Small intestine (tissue), 7 donors: ENCODE results near the gene DISC1. TPM values are rescaled to one million over a fixed set of nuclear protein-coding genes. Genes with fewer than 3 reads are reported as not detected.

Experiments
- DNase-seq, 2 donors: peaks; one replicate each; pipeline versions ENCODE4 v3.0.0 to v3.0.0-alpha.2; 2013
- FAIRE-seq: peaks from 2 replicates; lab custom pipeline; 2012; peaks lifted over from hg19 to GRCh38; lab: Jason Lieb, UNC
- H3K27ac ChIP-seq, 3 donors: one replicate each; pipeline ENCODE4 v1.5.1; 2013; ENCODE audit warnings: low read length in 2 of 3, mild to moderate bottlenecking in 2 of 3, control low read depth in 1 of 3, inconsistent platforms in 1 of 3, low read depth in 1 of 3, moderate library complexity in 1 of 3
- H3K27me3 ChIP-seq, 3 donors: one replicate each; pipeline ENCODE4 v1.6.1; 2013; ENCODE audit warnings: low read length in 3 of 3, inconsistent platforms in 1 of 3; ENCODE audit not compliant: control insufficient read depth in 3 of 3, insufficient read depth in 3 of 3
- H3K36me3 ChIP-seq, 3 donors: one replicate each; pipeline ENCODE4 v1.6.1; 2013; ENCODE audit warnings: low read length in 3 of 3, inconsistent platforms in 1 of 3, low read depth in 1 of 3, mild to moderate bottlenecking in 1 of 3, moderate library complexity in 1 of 3; ENCODE audit not compliant: control insufficient read depth in 3 of 3, insufficient read depth in 2 of 3
- H3K4me1 ChIP-seq, 3 donors: one replicate each; pipeline ENCODE4 v1.6.1; 2013; ENCODE audit warnings: low read length in 2 of 3, inconsistent platforms in 1 of 3, low read depth in 1 of 3, mild to moderate bottlenecking in 1 of 3, moderate library complexity in 1 of 3; ENCODE audit not compliant: control insufficient read depth in 3 of 3, insufficient read depth in 2 of 3
- H3K4me3 ChIP-seq, 3 donors: one replicate each; pipeline ENCODE4 v1.5.1; 2013; ENCODE audit warnings: low read length in 3 of 3, control low read depth in 1 of 3, inconsistent platforms in 1 of 3, low read depth in 1 of 3, mild to moderate bottlenecking in 1 of 3, moderate library complexity in 1 of 3
- H3K9me3 ChIP-seq, 2 donors: one replicate each; pipeline ENCODE4 v1.6.1; 2013; ENCODE audit warnings: low read depth in 1 of 2, low read length in 1 of 2; ENCODE audit not compliant: control insufficient read depth in 2 of 2, insufficient read depth in 1 of 2
- WGBS, 3 donors: extraction: QIAGEN DNeasy Blood & Tissue Kit; methylation state at CpG; one replicate each; pipeline ENCODE4 v1.1.7; 2013; 5-methylcytosine and 5-hydroxymethylcytosine counted together
- polyA plus RNA-seq, 4 donors: library from polyadenylated mRNA; stranded (reverse) in 3 of 4; unstranded in 1 of 4; fragments of 200-250 nt in 3 of 4; fragments of 120-200 nt in 1 of 4; gene quantifications; one replicate each; pipeline versions ENCODE4 v1.2.1 to v1.2.3, GENCODE V29; 2013
- donor health status: healthy with polysubstance abuse.
- donor health status: control.
- donor health status: control.
- donor health status: Bipolar disorder and iron deficiency.
- donor health status: healthy.

The DISC1 gene
- polyA plus RNA-seq, 4 donors: 0.27 to 2.1 (median 0.85) TPM; not detected in 1

GRCh38 chr1:231949277-231950091 is 322.9 kb downstream of the DISC1 start:
- Histone ChIP-seq H3K4me1 (no peaks in the 10 kb centered on the region), H3K27me3 (no peaks in the 10 kb centered on the region), H3K9me3 (peaks cover 0 to 3% of the 10 kb centered on the region in 2 donors), H3K4me3 (no peak overlapping the region), H3K27ac (peak overlapping the region in 1 of 3 donors; percentile 9), H3K36me3 (no peaks in the 10 kb centered on the region)
- DNase-seq (no peak), FAIRE-seq (no peak)
- WGBS, 3 donors: 65 to 92% (median 90%) methylated on average over 8 of the region's 8 CpGs

- no peak for FAIRE-seq
- 65 to 77% (median 74%) methylated on average over 6 of the region's 6 CpGs for WGBS, 3 donors
Measured at GRCh38 chr1:231950331-231951128, 323.9 kb downstream of the DISC1 start.

GRCh38 chr1:231951374-231951773 is 324.8 kb downstream of the DISC1 start:
- no peak overlapping the region for H3K4me3 ChIP-seq
- no peaks in the 10 kb centered on the region for H3K27me3 ChIP-seq
- H3K9me3 ChIP-seq: peaks cover 0 to 3% of the 10 kb centered on the region in 2 donors
- WGBS, 3 donors: 64 to 76% (median 74%) methylated on average over 3 of the region's 3 CpGs
- no peaks in the 10 kb centered on the region for H3K4me1 ChIP-seq
- no peak overlapping the region for H3K27ac ChIP-seq
- DNase-seq (no peak), FAIRE-seq (no peak)
- no peaks in the 10 kb centered on the region for H3K36me3 ChIP-seq

More at GRCh38 chr1:231950331-231951128, 323.9 kb downstream of the DISC1 start:
- no peak overlapping the region for H3K27ac ChIP-seq
- H3K9me3 ChIP-seq: peaks cover 0 to 3% of the 10 kb centered on the region in 2 donors
- no peaks in the 10 kb centered on the region for H3K27me3 ChIP-seq
- no peak overlapping the region for H3K4me3 ChIP-seq
- no peaks in the 10 kb centered on the region for H3K36me3 ChIP-seq
- DNase-seq: no peak
- no peaks in the 10 kb centered on the region for H3K4me1 ChIP-seq

- Histone ChIP-seq H3K36me3 (no peaks in the 10 kb centered on the region), H3K9me3 (peaks cover 0 to 6% of the 10 kb centered on the region in 2 donors), H3K27me3 (no peaks in the 10 kb centered on the region), H3K27ac (no peak overlapping the region), H3K4me3 (no peak overlapping the region), H3K4me1 (no peaks in the 10 kb centered on the region)
- FAIRE-seq (no peak), DNase-seq (no peak)
- 14 to 47% (median 36%) methylated on average over 1 of the region's 1 CpG for WGBS, 3 donors
Measured at GRCh38 chr1:231952154-231952553, 325.6 kb downstream of the DISC1 start.

GRCh38 chr1:231953660-231954059 is 327.1 kb downstream of the DISC1 start:
- no peak for DNase-seq
- Histone ChIP-seq H3K4me3 (no peak overlapping the region), H3K27me3 (no peaks in the 10 kb centered on the region), H3K27ac (no peak overlapping the region), H3K9me3 (peaks cover 0 to 4% of the 10 kb centered on the region in 2 donors), H3K4me1 (no peaks in the 10 kb centered on the region), H3K36me3 (no peaks in the 10 kb centered on the region)
- FAIRE-seq: no peak
- WGBS, 3 donors: 83 to 89% (median 85%) methylated on average over 6 of the region's 6 CpGs

- no peaks in the 10 kb centered on the region for H3K36me3 ChIP-seq
- WGBS, 3 donors: 95 to 97% (median 95%) methylated on average over 3 of the region's 3 CpGs
- H3K4me3 ChIP-seq: no peak overlapping the region
- H3K4me1 ChIP-seq: no peaks in the 10 kb centered on the region
- FAIRE-seq: no peak
- no peak overlapping the region for H3K27ac ChIP-seq
- H3K9me3 ChIP-seq: peaks cover 0 to 4% of the 10 kb centered on the region in 2 donors
- H3K27me3 ChIP-seq: no peaks in the 10 kb centered on the region
- no peak for DNase-seq
Measured at GRCh38 chr1:231954751-231955150, 328.2 kb downstream of the DISC1 start.

- H3K36me3 ChIP-seq: no peaks in the 10 kb centered on the region
- no peak overlapping the region for H3K4me3 ChIP-seq
- no peaks in the 10 kb centered on the region for H3K4me1 ChIP-seq
- no peak overlapping the region for H3K27ac ChIP-seq
- no peak for DNase-seq
- H3K9me3 ChIP-seq: peaks cover 0 to 4% of the 10 kb centered on the region in 2 donors
- peaks cover 0 to 2% (median 0%) of the 10 kb centered on the region in 3 donors for H3K27me3 ChIP-seq
- WGBS, 3 donors: 55 to 74% (median 67%) methylated on average over 1 of the region's 1 CpG
- FAIRE-seq: no peak
Measured at GRCh38 chr1:231957359-231957758, 330.8 kb downstream of the DISC1 start.

- Histone ChIP-seq H3K9me3 (peaks cover 0 to 4% of the 10 kb centered on the region in 2 donors), H3K4me1 (no peaks in the 10 kb centered on the region), H3K27me3 (peaks cover 0 to 2% (median 0%) of the 10 kb centered on the region in 3 donors), H3K27ac (no peak overlapping the region), H3K4me3 (no peak overlapping the region), H3K36me3 (no peaks in the 10 kb centered on the region)
- DNase-seq (no peak), FAIRE-seq (no peak)
- WGBS, 3 donors: 70 to 76% (median 75%) methylated on average over 4 of the region's 4 CpGs
Measured at GRCh38 chr1:231958448-231958847, 331.9 kb downstream of the DISC1 start.
